A673 (cell line): ENCODE measurements around the gene THSD4. TPM values are rescaled to one million over a fixed set of nuclear protein-coding genes. Genes with fewer than 3 reads are reported as not detected.

ENCODE experiments used
- BruUV-seq: library from RNA; stranded (reverse); fragments of 400-500 nt; replicated peaks from 2 replicates; lab custom pipeline; 2021; lab: Mats Ljungman, UMichigan
- CTCF ChIA-PET: fragments of 300-600 bp; sonication (Branson Sonifier 250); formaldehyde crosslinking; loops from one replicate; lab custom pipeline; 2022; ENCODE audit warnings: antibody characterized with exemption; lab: Charles Lee
- POLR2A ChIA-PET: fragments of 300-600 bp; sonication (Branson Sonifier 250); formaldehyde crosslinking; loops from one replicate; lab custom pipeline; 2022; ENCODE audit warnings: antibody characterized with exemption; ENCODE audit not compliant: low non-redundant PET; lab: Charles Lee
- DNase-seq: peaks from one replicate; pipeline ENCODE4 v3.0.0-alpha.2; 2015; ENCODE audit warnings: low spot score
- H3K27ac ChIP-seq: fragments of 200-600 bp; sonication (generic); 2 replicates; pipeline ENCODE4 v1.5.1; 2016; ENCODE audit warnings: mixed run types, low read depth, mild to moderate bottlenecking, mixed read lengths, antibody characterized with exemption, low read length; ENCODE audit not compliant: poor library complexity, severe bottlenecking
- H3K27me3 ChIP-seq: fragments of 200-600 bp; sonication (generic); replicated peaks from 2 replicates; pipeline ENCODE4 v1.6.1; 2017; ENCODE audit warnings: mixed run types, low read depth, mild to moderate bottlenecking, mixed read lengths, antibody characterized with exemption, low read length; ENCODE audit not compliant: insufficient read depth, poor library complexity
- H3K36me3 ChIP-seq: fragments of 200-600 bp; sonication (generic); 2 replicates; pipeline ENCODE4 v1.6.1; 2016; ENCODE audit warnings: mixed run types, mild to moderate bottlenecking, mixed read lengths, antibody characterized with exemption, low read length; ENCODE audit not compliant: insufficient read depth, poor library complexity, severe bottlenecking
- H3K4me1 ChIP-seq: fragments of 200-600 bp; sonication (generic); 2 replicates; pipeline ENCODE4 v1.6.1; 2017; ENCODE audit warnings: mixed run types, mild to moderate bottlenecking, mixed read lengths, antibody characterized with exemption, low read length; ENCODE audit not compliant: insufficient read depth, poor library complexity, severe bottlenecking
- H3K4me3 ChIP-seq: fragments of 200-600 bp; sonication (generic); 2 replicates; pipeline ENCODE4 v1.5.1; 2016; ENCODE audit warnings: low read depth, mixed run types, mild to moderate bottlenecking, mixed read lengths, low read length; ENCODE audit not compliant: poor library complexity, severe bottlenecking
- H3K9me3 ChIP-seq: fragments of 200-600 bp; sonication (generic); 2 replicates; pipeline ENCODE4 v1.6.1; 2016; ENCODE audit warnings: mixed run types, low read depth, mild to moderate bottlenecking, mixed read lengths, antibody characterized with exemption, low read length; ENCODE audit not compliant: poor library complexity, severe bottlenecking
- CTCF ChIP-seq: fragments of 300-800, 200-600 bp; sonication (generic); conservative IDR thresholded peaks from 2 replicates; pipeline ENCODE4 v1.5.1; 2017; ENCODE audit warnings: low read depth, mild to moderate bottlenecking, antibody characterized with exemption, low read length, moderate library complexity, mixed read lengths
- EZH2 ChIP-seq: fragments of 200-600 bp; sonication (generic); IDR thresholded peaks from 2 replicates; pipeline ENCODE4 v1.6.1; 2017; ENCODE audit warnings: borderline replicate concordance, low read depth, mild to moderate bottlenecking, mixed read lengths, antibody characterized with exemption, low read length; ENCODE audit not compliant: poor library complexity, severe bottlenecking
- intact Hi-C: fragments of 100-400 bp; cut with micrococcal nuclease; formaldehyde crosslinking; loops from one replicate; pipeline ENCODE4 v1.10.0; 2022; ENCODE audit not compliant: unreplicated experiment
- total RNA-seq: library from RNA; stranded (reverse); gene quantifications from 2 replicates; pipeline ENCODE4 v1.2.3, GENCODE V29; 2021

The THSD4 gene
- total RNA-seq, 1 experiment from 2014 or later, result 2.4 TPM

- H3K4me3 ChIP-seq, result no peak overlapping the region
- H3K27ac ChIP-seq, result no peak overlapping the region
- ChIA-PET CTCF (no interaction called here), POLR2A (no interaction called here)
- TF ChIP-seq CTCF, result no peak
- no peak for TF ChIP-seq EZH2
- no TSS peak for BruUV-seq
- DNase-seq, result no peak
- no peaks in the 10 kb centered on the region for H3K9me3 ChIP-seq
- intact Hi-C loops, result no loop called here
- H3K4me1 ChIP-seq, result no peaks in the 10 kb centered on the region
- no peaks in the 10 kb centered on the region for H3K36me3 ChIP-seq
- H3K27me3 ChIP-seq, result no peaks in the 10 kb centered on the region
Measured at GRCh38 chr15:71089801-71090200, 25.5 kb upstream of the THSD4 start.

GRCh38 chr15:71091601-71092000, 23.7 kb upstream of the THSD4 start:
- CTCF ChIA-PET, result no interaction called here
- BruUV-seq, result no TSS peak

GRCh38 chr15:71092056-71092600, 23.1 kb upstream of the THSD4 start:
- Histone ChIP-seq H3K9me3 (no peaks in the 10 kb centered on the region), H3K27me3 (no peaks in the 10 kb centered on the region), H3K27ac (no peak overlapping the region), H3K4me1 (no peaks in the 10 kb centered on the region), H3K36me3 (no peaks in the 10 kb centered on the region), H3K4me3 (no peak overlapping the region)
- ChIA-PET POLR2A (no interaction called here), CTCF (no interaction called here)
- BruUV-seq, result no TSS peak
- DNase-seq, result no peak
- intact Hi-C loops, result no loop called here
- TF ChIP-seq EZH2 (no peak), CTCF (no peak)

More at GRCh38 chr15:71091601-71092000, 23.7 kb upstream of the THSD4 start:
- H3K9me3 ChIP-seq, result no peaks in the 10 kb centered on the region
- POLR2A ChIA-PET, result interaction anchor here (0.5 kb wide), 1 partner anchor 15 kb away, joined by 3 read pairs; no protein-coding TSS in a partner anchor
- H3K36me3 ChIP-seq, result no peaks in the 10 kb centered on the region
- no peak for DNase-seq
- H3K4me3 ChIP-seq, result no peak overlapping the region
- intact Hi-C loops, result no loop called here
- no peak overlapping the region for H3K27ac ChIP-seq
- no peak for TF ChIP-seq CTCF
- H3K4me1 ChIP-seq, result no peaks in the 10 kb centered on the region
- no peaks in the 10 kb centered on the region for H3K27me3 ChIP-seq
